ENCODE measurements around the gene KIAA1671.

The KIAA1671 gene

DNA sequence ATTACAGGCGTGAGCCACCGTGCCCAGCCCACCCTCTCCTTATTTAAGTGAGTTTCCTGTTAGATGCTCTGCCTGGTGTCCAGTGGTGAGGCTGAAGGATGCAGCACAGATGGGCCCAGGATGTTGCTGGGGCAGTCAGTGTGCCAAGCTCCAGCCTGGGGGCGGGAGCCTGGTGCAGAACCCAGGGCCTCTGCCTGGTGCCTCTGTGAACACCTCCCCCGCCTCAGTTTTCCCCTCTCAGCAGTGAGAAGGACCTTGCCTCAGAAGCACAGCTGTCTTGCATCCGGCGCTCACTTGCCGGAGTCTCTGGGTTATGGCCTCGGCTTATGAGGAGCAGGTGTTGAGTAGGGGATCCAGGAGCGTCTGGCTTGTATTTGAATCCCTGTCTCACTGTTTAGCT lies 116.2 kb downstream of the KIAA1671 start:
- H3K4me3 ChIP-seq (ENCODE audit: insufficient read depth, low read length, poor library complexity, severe bottlenecking) = no peak overlapping the region
- TF ChIP-seq, protein P1, sequence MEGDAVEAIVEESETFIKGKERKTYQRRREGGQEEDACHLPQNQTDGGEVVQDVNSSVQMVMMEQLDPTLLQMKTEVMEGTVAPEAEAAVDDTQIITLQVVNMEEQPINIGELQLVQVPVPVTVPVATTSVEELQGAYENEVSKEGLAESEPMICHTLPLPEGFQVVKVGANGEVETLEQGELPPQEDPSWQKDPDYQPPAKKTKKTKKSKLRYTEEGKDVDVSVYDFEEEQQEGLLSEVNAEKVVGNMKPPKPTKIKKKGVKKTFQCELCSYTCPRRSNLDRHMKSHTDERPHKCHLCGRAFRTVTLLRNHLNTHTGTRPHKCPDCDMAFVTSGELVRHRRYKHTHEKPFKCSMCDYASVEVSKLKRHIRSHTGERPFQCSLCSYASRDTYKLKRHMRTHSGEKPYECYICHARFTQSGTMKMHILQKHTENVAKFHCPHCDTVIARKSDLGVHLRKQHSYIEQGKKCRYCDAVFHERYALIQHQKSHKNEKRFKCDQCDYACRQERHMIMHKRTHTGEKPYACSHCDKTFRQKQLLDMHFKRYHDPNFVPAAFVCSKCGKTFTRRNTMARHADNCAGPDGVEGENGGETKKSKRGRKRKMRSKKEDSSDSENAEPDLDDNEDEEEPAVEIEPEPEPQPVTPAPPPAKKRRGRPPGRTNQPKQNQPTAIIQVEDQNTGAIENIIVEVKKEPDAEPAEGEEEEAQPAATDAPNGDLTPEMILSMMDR (IDR thresholded peaks at IDR 0.05; ENCODE audit: insufficient read depth, low read length, poor library complexity, severe bottlenecking) = no peak
- no peak for TF ChIP-seq EZH2phosphoT487 (conservative IDR thresholded peaks at IDR 0.05; ENCODE audit: low read length)

DNA sequence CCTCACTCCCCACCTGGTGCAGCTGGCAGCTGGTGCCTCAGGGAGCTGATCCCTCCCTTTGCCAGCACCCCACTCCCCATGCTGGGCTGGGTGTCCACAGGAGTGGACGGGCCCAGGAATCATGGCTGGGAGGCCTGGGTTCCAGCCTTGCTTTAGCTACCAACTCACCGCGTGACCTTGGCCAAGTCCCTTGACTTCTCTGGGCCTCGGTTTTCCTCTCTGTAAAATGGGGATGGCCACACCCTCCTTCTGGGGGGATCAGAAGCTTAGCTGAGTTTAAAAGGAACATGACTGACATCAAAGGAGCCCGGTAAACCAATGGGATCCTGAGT lies 116.9 kb downstream of the KIAA1671 start:
- Histone ChIP-seq H4K20me1 (ENCODE audit: low read depth, low read length) (no peaks in the 10 kb centered on the region), H3K9me2 (replicated peaks; ENCODE audit: insufficient read depth, low read length) (no peaks in the 10 kb centered on the region), H3K27me3 (ENCODE audit: low read length) (no peaks in the 10 kb centered on the region), H3K79me2 (ENCODE audit: insufficient read depth, low read length) (no peaks in the 10 kb centered on the region), H3K4me2 (ENCODE audit: low read depth, low read length, poor library complexity, severe bottlenecking) (no peak overlapping the region), H3K4me3 (ENCODE audit: insufficient read depth, low read length, poor library complexity, severe bottlenecking) (no peak overlapping the region), H3K9ac (ENCODE audit: low read length) (no peak overlapping the region), H2AFZ (ENCODE audit: low read depth, low read length, severe bottlenecking) (no peak overlapping the region), H3K27ac (ENCODE audit: low read depth, low read length) (no peak overlapping the region), H3F3A (ENCODE audit: insufficient read depth) (no peaks in the 10 kb centered on the region), H3K9me3 (ENCODE audit: insufficient read depth, low read length) (no peaks in the 10 kb centered on the region), H3K36me3 (ENCODE audit: low read length) (no peaks in the 10 kb centered on the region)
- no peak for TF ChIP-seq EZH2phosphoT487 (conservative IDR thresholded peaks at IDR 0.05; ENCODE audit: low read length)
- TF ChIP-seq, protein P1 (IDR thresholded peaks at IDR 0.05; ENCODE audit: insufficient read depth, low read length, poor library complexity, severe bottlenecking) = no peak

More for the DNA sequence above, 116.2 kb downstream of the KIAA1671 start:
- H3K9me3 ChIP-seq (ENCODE audit: insufficient read depth, low read length) = no peaks in the 10 kb centered on the region
- H3K9me2 ChIP-seq (replicated peaks; ENCODE audit: insufficient read depth, low read length) = no peaks in the 10 kb centered on the region
- H3K9ac ChIP-seq (ENCODE audit: low read length) = no peak overlapping the region
- H2AFZ ChIP-seq (ENCODE audit: low read depth, low read length, severe bottlenecking) = no peak overlapping the region
- H3F3A ChIP-seq (ENCODE audit: insufficient read depth) = no peaks in the 10 kb centered on the region
- H3K27me3 ChIP-seq (ENCODE audit: low read length) = no peaks in the 10 kb centered on the region
- no peaks in the 10 kb centered on the region for H4K20me1 ChIP-seq (ENCODE audit: low read depth, low read length)
- H3K27ac ChIP-seq (ENCODE audit: low read depth, low read length) = no peak overlapping the region
- no peaks in the 10 kb centered on the region for H3K36me3 ChIP-seq (ENCODE audit: low read length)
- no peaks in the 10 kb centered on the region for H3K79me2 ChIP-seq (ENCODE audit: insufficient read depth, low read length)
- no peak overlapping the region for H3K4me2 ChIP-seq (ENCODE audit: low read depth, low read length, poor library complexity, severe bottlenecking)

GRCh38 chr22:25069758-25070481 lies 117.4 kb downstream of the KIAA1671 start:
- Histone ChIP-seq H3K36me3 (ENCODE audit: low read length) (no peaks in the 10 kb centered on the region), H3F3A (ENCODE audit: insufficient read depth) (no peaks in the 10 kb centered on the region), H3K4me3 (ENCODE audit: insufficient read depth, low read length, poor library complexity, severe bottlenecking) (no peak overlapping the region), H3K9me2 (replicated peaks; ENCODE audit: insufficient read depth, low read length) (no peaks in the 10 kb centered on the region), H3K9ac (ENCODE audit: low read length) (no peak overlapping the region), H2AFZ (ENCODE audit: low read depth, low read length, severe bottlenecking) (no peak overlapping the region), H3K9me3 (ENCODE audit: insufficient read depth, low read length) (no peaks in the 10 kb centered on the region), H3K27ac (ENCODE audit: low read depth, low read length) (no peak overlapping the region), H3K4me2 (ENCODE audit: low read depth, low read length, poor library complexity, severe bottlenecking) (no peak overlapping the region), H3K27me3 (ENCODE audit: low read length) (no peaks in the 10 kb centered on the region), H4K20me1 (ENCODE audit: low read depth, low read length) (no peaks in the 10 kb centered on the region), H3K79me2 (ENCODE audit: insufficient read depth, low read length) (no peaks in the 10 kb centered on the region)
- no peak for TF ChIP-seq EZH2phosphoT487 (conservative IDR thresholded peaks at IDR 0.05; ENCODE audit: low read length)
- TF ChIP-seq, protein P1 (IDR thresholded peaks at IDR 0.05; ENCODE audit: insufficient read depth, low read length, poor library complexity, severe bottlenecking) = no peak

All from SU-DHL-6 (cell line).